OCI-LY3 (cell line): ENCODE measurements around the gene ABCB4.

Experiments
- H2AFZ ChIP-seq: fragments of 200-600, 300-600 bp; shearing (Covaris generic); 2 replicates; pipeline ENCODE4 v1.6.0; 2014; ENCODE audit warnings: antibody characterized with exemption, low read depth, low read length
- H3K27ac ChIP-seq: fragments of 200-600, 300-600 bp; sonication (generic); 2 replicates; pipeline ENCODE4 v1.5.1; 2014; ENCODE audit warnings: mild to moderate bottlenecking, low read length, moderate library complexity, mixed read lengths
- H3K27me3 ChIP-seq: fragments of 200-600, 300-600 bp; sonication (generic); 2 replicates; pipeline ENCODE4 v1.6.1; 2014; ENCODE audit warnings: low read depth, low read length, mixed read lengths
- H3K36me3 ChIP-seq: fragments of 200-600, 300-600 bp; sonication (generic); replicated peaks from 2 replicates; pipeline ENCODE3; 2014; ENCODE audit warnings: low read depth, low read length, mixed read lengths
- H3K4me1 ChIP-seq: fragments of 300-600, 200-600 bp; sonication (generic); 2 replicates; pipeline ENCODE4 v1.6.1; 2014; ENCODE audit warnings: low read length, mixed read lengths
- H3K4me2 ChIP-seq: fragments of 200-600, 300-600 bp; sonication (generic); 2 replicates; pipeline ENCODE4 v1.6.1; 2014; ENCODE audit warnings: low read length, mixed read lengths
- H3K4me3 ChIP-seq: fragments of 300-600, 200-600 bp; sonication (generic); 2 replicates; pipeline ENCODE4 v1.5.1; 2014; ENCODE audit warnings: antibody characterized with exemption, mild to moderate bottlenecking, low read length, moderate library complexity
- H3K79me2 ChIP-seq: fragments of 300-600, 200-600 bp; shearing (Covaris generic); 2 replicates; pipeline ENCODE4 v1.6.1; 2014; ENCODE audit warnings: mild to moderate bottlenecking, low read length, mixed read lengths
- H3K9ac ChIP-seq: fragments of 300-600, 200-600 bp; shearing (Covaris generic); 2 replicates; pipeline ENCODE4 v1.6.0; 2014; ENCODE audit warnings: mild to moderate bottlenecking, low read length, moderate library complexity
- H3K9me3 ChIP-seq: fragments of 200-600, 300-600 bp; shearing (Covaris generic); 2 replicates; pipeline ENCODE4 v1.6.1; 2014; ENCODE audit warnings: low read length, mixed read lengths; ENCODE audit not compliant: insufficient read depth
- H4K20me1 ChIP-seq: fragments of 200-600, 300-600 bp; sonication (generic); 2 replicates; pipeline ENCODE4 v1.6.1; 2016; ENCODE audit warnings: low read length, mixed read lengths; ENCODE audit not compliant: insufficient read depth
- EZH2phosphoT487 ChIP-seq: fragments of 200-600 bp; shearing (Covaris generic); IDR thresholded peaks from 2 replicates; pipeline ENCODE4 v1.6.1; 2018; ENCODE audit warnings: antibody characterized with exemption, mixed run types, low read depth
- TF ChIP-seq, protein P1 (sequence below): fragments of 200-600, 300-600 bp; sonication (generic); IDR thresholded peaks from 2 replicates; pipeline ENCODE4 v1.5.1; 2014; ENCODE audit warnings: antibody characterized with exemption, low read length, low read depth

The ABCB4 gene

DNA sequence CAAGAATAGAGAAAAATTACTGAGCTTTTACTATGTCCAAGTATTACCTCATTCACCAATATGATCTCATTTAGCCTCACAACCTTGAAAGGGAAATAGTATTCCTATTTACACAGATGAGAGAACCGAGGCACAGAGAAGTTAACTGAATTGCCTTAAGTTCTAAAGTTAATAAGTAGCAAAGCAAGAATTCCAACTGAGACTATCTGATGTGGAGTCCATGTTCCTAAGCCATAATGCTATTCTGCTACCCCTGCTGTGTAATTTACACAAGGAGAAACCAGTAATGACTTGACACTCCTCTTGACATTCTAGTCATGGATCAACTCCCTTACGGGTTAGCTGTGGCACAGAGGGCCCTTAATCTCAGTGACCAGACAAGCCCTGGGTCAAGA lies 60.7 kb downstream of the ABCB4 start:
- no peaks in the 10 kb centered on the region for H3K36me3 ChIP-seq
- H3K4me2 ChIP-seq = no peak overlapping the region
- no peaks in the 10 kb centered on the region for H3K9me3 ChIP-seq
- no peaks in the 10 kb centered on the region for H3K27me3 ChIP-seq
- H4K20me1 ChIP-seq = no peaks in the 10 kb centered on the region
- no peak overlapping the region for H3K27ac ChIP-seq
- no peak overlapping the region for H2AFZ ChIP-seq
- no peak overlapping the region for H3K9ac ChIP-seq
- H3K4me1 ChIP-seq = no peaks in the 10 kb centered on the region
- H3K79me2 ChIP-seq = no peaks in the 10 kb centered on the region
- H3K4me3 ChIP-seq = no peak overlapping the region
- TF ChIP-seq, protein P1, sequence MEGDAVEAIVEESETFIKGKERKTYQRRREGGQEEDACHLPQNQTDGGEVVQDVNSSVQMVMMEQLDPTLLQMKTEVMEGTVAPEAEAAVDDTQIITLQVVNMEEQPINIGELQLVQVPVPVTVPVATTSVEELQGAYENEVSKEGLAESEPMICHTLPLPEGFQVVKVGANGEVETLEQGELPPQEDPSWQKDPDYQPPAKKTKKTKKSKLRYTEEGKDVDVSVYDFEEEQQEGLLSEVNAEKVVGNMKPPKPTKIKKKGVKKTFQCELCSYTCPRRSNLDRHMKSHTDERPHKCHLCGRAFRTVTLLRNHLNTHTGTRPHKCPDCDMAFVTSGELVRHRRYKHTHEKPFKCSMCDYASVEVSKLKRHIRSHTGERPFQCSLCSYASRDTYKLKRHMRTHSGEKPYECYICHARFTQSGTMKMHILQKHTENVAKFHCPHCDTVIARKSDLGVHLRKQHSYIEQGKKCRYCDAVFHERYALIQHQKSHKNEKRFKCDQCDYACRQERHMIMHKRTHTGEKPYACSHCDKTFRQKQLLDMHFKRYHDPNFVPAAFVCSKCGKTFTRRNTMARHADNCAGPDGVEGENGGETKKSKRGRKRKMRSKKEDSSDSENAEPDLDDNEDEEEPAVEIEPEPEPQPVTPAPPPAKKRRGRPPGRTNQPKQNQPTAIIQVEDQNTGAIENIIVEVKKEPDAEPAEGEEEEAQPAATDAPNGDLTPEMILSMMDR = no peak
- no peak for TF ChIP-seq EZH2phosphoT487

DNA sequence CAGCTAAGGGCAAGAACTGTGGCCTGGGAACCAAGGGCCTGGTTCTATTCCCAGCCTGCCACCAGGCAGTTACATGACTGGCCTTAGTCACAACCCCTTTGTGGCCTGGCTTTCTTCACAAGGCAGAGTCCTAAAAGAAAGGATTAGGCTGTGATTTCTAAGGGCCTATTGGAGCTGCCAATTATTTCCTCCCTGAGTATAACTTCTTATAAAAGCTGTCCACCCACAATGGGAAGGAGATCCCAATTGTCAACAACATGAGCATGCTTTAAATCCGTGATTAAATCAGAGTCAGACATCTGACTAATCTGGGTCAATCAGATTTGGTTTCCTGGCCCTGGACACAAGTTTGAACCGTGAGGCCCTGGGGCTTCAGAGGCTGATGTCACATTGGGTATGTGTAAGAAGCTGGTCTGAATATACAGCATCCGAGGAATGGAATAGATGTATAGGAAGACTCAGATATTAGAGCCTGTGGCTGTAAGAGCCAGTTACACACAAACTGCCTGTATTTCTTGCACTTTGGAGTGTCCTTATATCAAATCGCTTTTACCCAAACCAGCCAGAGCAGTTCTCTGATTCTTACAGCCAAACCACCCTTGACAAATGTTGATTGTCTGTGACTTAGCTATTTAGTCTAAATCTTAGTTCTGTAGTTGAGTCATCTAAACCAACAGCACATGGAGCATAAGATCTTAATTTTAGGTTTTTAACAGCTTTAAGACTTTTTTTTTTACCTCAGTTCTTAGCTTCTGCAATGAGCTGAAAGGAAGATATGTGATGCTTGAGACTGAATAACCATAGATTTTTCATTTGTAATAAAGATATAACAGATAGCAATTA lies 61.3 kb downstream of the ABCB4 start:
- Histone ChIP-seq H3K27me3 (no peaks in the 10 kb centered on the region), H3K4me1 (no peaks in the 10 kb centered on the region), H4K20me1 (no peaks in the 10 kb centered on the region), H3K4me2 (no peak overlapping the region), H3K9me3 (no peaks in the 10 kb centered on the region), H2AFZ (no peak overlapping the region), H3K27ac (no peak overlapping the region), H3K79me2 (no peaks in the 10 kb centered on the region), H3K9ac (no peak overlapping the region), H3K4me3 (no peak overlapping the region), H3K36me3 (no peaks in the 10 kb centered on the region)
- TF ChIP-seq EZH2phosphoT487 = no peak
- TF ChIP-seq, protein P1 = no peak

DNA sequence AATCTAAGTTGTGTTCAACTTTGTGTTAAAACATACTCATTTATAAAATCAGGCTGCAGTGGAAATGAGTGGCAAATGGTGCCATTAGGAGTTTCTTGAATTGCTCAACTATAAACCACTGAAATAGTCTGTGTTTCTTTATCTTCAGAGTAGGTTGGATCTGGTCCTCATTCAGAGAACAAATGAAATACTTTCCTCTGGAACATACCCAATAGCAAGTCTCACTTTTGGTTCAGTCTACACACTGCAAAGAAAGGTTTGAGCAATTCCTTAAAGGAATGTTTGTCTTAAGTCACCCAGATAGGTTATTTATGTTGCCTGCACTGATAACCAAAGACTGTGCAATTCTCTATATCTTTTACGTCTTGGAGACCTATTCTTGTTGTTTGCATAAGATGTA lies 62.5 kb downstream of the ABCB4 start:
- Histone ChIP-seq H4K20me1 (no peaks in the 10 kb centered on the region), H2AFZ (no peak overlapping the region)

DNA sequence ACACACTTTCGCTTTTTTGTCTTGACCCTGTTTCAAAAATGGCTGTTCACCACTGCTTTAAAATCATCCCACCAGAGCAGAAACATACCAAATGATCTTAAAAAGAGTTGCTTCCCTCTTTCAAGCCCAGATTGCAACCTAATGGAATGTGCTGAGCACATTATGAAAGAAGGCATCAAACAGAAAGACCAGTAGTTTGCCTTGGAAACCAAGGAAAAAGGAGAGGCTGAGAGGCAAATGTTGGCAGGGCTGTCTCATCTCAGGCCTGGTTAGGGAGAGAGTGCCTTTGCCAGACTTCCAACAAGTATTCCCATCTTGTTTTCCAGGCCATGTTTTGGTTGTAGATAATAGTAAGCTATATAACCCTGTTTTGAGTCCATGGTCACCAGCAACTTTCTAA lies 64.3 kb downstream of the ABCB4 start:
- no peaks in the 10 kb centered on the region for H4K20me1 ChIP-seq
- no peaks in the 10 kb centered on the region for H3K27me3 ChIP-seq
- H3K4me3 ChIP-seq = no peak overlapping the region
- no peak for TF ChIP-seq EZH2phosphoT487
- H3K36me3 ChIP-seq = no peaks in the 10 kb centered on the region
- no peak overlapping the region for H2AFZ ChIP-seq
- no peak overlapping the region for H3K27ac ChIP-seq
- H3K9me3 ChIP-seq = no peaks in the 10 kb centered on the region
- no peaks in the 10 kb centered on the region for H3K4me1 ChIP-seq
- H3K4me2 ChIP-seq = no peak overlapping the region
- no peak overlapping the region for H3K9ac ChIP-seq
- H3K79me2 ChIP-seq = no peaks in the 10 kb centered on the region

More for the DNA sequence above, 62.5 kb downstream of the ABCB4 start:
- H3K27me3 ChIP-seq = no peaks in the 10 kb centered on the region
- H3K36me3 ChIP-seq = no peaks in the 10 kb centered on the region
- H3K4me3 ChIP-seq = no peak overlapping the region
- no peak overlapping the region for H3K27ac ChIP-seq
- no peak overlapping the region for H3K9ac ChIP-seq
- H3K4me2 ChIP-seq = no peak overlapping the region
- no peaks in the 10 kb centered on the region for H3K9me3 ChIP-seq
- no peaks in the 10 kb centered on the region for H3K4me1 ChIP-seq
- TF ChIP-seq, protein P1 = no peak
- H3K79me2 ChIP-seq = no peaks in the 10 kb centered on the region
